HepG2 (cell line): ENCODE data around the gene TFF2.

Experiments used
- MXI1 ChIP-seq: IDR thresholded peaks from 3 replicates; pipeline ENCODE4 v1.6.1; 2012; ENCODE audit warnings: low read depth, low read length, inconsistent platforms, borderline replicate concordance
- ZBTB40 ChIP-seq, 2 experiments: fragments of 450-650 bp in 1 of 2; sonication (generic) in 1 of 2; formaldehyde crosslinking in 1 of 2; IDR thresholded peaks; 2 replicates each; pipeline versions ENCODE4 v1.6.1 to v1.8.0; 2016 to 2022; ENCODE audit warnings: antibody characterized with exemption in 1 of 2, mild to moderate bottlenecking in 1 of 2, missing genetic modification reagents in 1 of 2
- TF ChIP-seq, protein P1 (sequence below): sonication (generic); formaldehyde crosslinking; IDR thresholded peaks from 2 replicates; pipeline ENCODE4 v1.4.0; 2020; ENCODE audit warnings: missing genetic modification reagents

DNA sequence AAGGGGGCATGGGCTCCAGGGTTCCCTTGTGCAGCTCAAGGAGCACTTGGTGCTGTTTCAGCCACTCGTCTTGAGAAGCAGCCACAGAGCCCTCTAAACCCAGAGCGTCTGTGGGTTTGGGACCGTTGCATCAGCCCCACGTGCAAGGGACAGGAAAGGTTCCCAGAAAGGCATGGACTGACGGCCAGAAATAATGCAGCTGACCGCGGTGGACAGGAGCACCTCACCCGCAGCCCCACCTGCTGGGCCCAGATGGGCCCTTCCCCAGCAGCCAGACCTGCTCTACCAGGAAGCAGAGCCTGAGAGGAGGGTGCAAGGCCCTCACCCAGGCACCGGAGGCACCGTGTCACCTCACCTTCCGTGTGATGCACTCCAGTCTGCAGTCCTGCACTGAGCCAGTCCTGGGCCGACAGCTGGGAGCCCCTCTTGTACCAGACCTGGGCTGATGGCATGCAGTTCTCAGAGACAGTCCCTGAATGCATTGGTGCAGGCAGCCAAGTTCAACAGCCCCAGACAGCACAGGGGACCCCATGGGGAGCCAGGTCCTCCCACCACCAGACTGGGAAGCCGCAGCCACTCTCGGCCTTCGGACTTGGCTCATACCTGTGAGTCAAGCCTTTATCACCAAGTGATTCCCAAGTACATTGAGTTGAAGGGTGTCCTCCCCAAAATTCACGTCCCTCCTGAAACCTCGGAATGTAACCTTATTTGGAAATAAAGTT, 30.8 kb downstream of the TFF2 start:
- TF ChIP-seq ZBTB40 (IDR thresholded peaks at IDR 0.05) (no peak), ZBTB40 (CRISPR knock-in tag; IDR thresholded peaks at IDR 0.05) (no peak), MXI1 (no peak)
- TF ChIP-seq, protein P1, sequence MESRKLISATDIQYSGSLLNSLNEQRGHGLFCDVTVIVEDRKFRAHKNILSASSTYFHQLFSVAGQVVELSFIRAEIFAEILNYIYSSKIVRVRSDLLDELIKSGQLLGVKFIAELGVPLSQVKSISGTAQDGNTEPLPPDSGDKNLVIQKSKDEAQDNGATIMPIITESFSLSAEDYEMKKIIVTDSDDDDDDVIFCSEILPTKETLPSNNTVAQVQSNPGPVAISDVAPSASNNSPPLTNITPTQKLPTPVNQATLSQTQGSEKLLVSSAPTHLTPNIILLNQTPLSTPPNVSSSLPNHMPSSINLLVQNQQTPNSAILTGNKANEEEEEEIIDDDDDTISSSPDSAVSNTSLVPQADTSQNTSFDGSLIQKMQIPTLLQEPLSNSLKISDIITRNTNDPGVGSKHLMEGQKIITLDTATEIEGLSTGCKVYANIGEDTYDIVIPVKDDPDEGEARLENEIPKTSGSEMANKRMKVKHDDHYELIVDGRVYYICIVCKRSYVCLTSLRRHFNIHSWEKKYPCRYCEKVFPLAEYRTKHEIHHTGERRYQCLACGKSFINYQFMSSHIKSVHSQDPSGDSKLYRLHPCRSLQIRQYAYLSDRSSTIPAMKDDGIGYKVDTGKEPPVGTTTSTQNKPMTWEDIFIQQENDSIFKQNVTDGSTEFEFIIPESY (CRISPR knock-in tag): no peak
